Fibroblast of skin of right quadriceps (primary cell): ENCODE measurements around the gene SPATA4.
A peak's percentile ranks its signal among the peaks of the same experiment; 100 is the strongest.

Source experiments
- DNase-seq: peaks from one replicate; pipeline ENCODE4 v3.0.0-alpha.2; 2013

The SPATA4 gene

DNA sequence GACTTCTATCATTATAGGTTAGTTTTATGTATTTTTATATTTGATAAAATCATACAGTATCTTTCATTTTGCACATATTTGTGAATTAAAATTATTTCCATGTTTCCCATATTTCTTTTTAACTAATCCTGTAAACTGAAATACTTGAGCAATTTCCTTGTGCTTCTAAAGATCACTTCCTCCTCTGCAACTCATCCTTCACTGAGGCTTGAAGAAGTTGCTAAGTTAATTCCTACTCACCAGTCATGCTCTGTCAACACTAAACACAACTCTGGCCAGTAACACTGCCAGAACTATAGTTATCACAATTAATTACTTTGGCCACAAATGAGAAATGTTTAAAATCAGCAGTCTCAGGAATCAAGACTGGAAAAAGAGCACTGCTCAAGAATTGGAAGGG is 6.7 kb downstream of the SPATA4 start:
- DNase-seq = peak; percentile 6

- peak; percentile 46 for DNase-seq
These were observed 7.8 kb downstream of the SPATA4 start for GRCh38 chr4:176187624-176188023.

GRCh38 chr4:176186671-176187395 is 8.6 kb downstream of the SPATA4 start:
- peak; percentile 8 for DNase-seq

- no peak for DNase-seq
These were observed 9.3 kb downstream of the SPATA4 start for GRCh38 chr4:176186067-176186466.

DNA sequence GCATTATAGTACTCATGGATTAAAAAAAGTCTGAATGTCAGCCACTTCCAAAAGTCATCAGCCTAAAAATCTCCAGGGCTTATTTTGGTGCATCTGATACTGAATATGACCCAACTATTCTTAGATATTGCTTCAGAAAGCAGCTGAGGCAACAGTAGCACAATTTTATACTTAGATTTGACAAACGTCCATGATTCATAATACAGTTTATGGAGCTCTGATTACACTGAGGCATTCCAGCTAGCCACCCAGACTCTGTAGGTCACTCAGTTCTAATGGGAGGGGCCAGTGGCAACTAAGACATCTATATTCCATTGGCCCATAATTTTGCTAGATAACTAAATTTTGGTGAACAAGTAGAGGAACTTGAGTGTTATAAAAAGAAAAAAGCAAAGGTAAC is 10.3 kb downstream of the SPATA4 start:
- DNase-seq = peak; percentile 87

DNA sequence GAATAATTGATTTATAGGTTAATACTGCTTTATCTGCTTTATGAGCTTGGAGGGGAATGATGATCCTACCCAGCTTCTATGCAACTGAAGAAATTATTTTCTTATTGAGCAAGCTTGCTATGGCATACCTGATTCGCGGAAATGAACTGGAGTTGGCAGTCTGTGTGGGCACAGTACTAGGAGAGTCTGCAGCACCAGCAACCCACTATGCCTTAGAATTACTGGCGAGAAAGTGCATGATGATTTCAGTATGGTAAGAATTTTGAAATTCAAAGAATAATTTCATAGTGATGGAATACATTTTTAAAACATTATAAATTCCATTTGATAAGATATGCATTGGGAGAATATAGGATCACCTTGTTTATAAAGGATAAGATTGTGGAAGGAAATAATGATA is 32.3 kb downstream of the SPATA4 start:
- no peak for DNase-seq

DNA sequence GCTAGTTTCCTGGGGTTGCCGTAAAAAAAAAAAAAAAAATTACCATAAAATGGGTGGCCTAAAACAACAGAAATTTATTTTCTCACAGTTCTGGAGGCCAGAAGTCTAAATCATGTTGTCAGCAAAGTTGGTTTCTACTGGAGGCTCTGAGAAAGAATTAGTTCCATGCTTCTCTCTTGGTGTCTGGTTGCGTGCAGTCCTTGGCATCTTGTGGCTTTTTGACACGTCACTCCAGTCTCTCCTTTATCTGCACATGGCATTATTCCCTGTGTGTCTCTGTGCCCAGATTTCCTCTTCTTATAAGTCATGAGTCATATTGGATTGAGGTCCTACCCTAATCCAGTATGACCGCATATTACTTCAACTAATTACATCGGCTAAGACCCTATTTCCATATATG is 38.7 kb downstream of the SPATA4 start:
- peak; percentile 73 for DNase-seq

DNA sequence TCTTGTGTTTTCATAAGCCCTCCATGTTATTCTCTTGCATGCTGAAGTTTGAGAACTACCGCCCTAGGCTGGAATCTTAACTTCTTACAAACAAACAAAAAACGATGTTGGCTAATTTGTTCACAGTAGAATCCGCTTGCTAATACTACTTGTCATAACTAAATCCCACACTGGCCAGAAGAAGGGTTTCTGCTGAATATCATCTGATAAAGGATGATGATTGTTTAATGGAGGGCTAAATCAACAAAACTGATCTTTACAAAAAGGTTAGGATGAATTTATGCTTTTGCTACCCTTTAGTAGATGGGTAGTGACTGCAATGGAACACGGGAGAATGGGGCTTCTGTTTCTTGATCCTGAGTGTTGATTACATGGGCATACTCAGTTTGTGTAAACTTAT is 42.3 kb downstream of the SPATA4 start:
- DNase-seq = no peak

DNA sequence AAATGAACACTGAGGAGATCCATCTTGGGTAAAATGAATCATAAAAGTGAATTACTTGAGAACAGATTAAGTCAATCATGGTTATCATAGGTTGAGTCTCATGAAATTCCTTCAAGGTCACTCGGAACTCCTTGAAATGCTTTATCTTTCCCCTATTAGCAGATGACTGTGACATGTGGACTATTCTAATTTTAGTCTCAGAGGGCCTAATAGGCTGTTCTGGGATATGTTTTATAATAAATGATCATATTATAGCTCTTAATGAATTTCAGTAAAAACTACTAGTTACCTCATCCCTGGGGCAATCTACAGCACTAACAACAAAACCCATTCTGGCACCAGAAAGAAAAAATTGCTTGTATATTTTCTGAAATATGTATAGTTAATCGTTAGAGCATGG is 44.7 kb downstream of the SPATA4 start:
- no peak for DNase-seq

GRCh38 chr4:176150356-176150682 is 45.1 kb downstream of the SPATA4 start:
- DNase-seq = peak; percentile 42

DNA sequence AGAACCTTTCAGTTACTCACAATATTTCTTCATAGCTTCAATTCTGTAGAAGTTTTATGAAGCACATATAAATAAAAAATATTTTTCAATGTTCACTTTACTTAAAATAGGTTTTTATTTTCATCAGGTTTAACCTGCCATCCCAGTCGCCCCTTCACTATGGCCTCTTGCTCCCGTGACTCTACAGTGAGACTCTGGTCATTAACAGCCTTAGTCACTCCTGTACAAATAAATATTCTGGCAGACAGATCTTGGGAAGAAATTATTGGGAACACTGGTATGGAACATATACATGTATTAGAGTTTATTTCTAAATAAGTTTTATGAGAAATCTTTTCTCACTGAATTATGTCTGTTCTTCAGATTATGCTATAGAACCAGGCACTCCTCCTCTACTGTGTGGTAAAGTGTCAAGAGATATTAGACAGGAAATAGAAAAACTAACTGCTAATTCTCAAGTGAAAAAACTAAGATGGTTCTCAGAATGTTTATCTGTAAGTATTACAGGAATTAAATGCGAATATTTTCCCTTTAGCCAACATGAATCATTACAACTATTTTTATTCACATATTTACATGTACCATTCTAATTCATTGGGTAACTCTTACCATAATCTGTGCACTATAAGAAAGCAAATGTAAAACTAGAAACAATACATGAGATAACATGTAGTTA is 45.6 kb downstream of the SPATA4 start:
- DNase-seq = no peak

GRCh38 chr4:176142253-176142652 is 53.1 kb downstream of the SPATA4 start:
- DNase-seq = no peak

GRCh38 chr4:176139518-176139917 is 55.9 kb downstream of the SPATA4 start:
- DNase-seq = no peak

GRCh38 chr4:176137631-176138030 is 57.8 kb downstream of the SPATA4 start:
- peak; percentile 63 for DNase-seq

GRCh38 chr4:176134670-176135069 is 60.7 kb downstream of the SPATA4 start:
- DNase-seq = no peak
